ENCODE measurements around the gene SIK2.
"Not testable (repeated sequence)": the region's sequence is repeated elsewhere in the genome, so short reads cannot be mapped to it uniquely, and the experiment has no call there.

Gene SIK2

GRCh38 chr11:111658493-111658892 lies 56.2 kb downstream of the SIK2 start:
- DNase-seq (ENCODE audit: low read depth) = not testable (repeated sequence)

- no peak for DNase-seq (ENCODE audit: low read depth)
Observed at GRCh38 chr11:111659201-111660115, 57.2 kb downstream of the SIK2 start.

DNA sequence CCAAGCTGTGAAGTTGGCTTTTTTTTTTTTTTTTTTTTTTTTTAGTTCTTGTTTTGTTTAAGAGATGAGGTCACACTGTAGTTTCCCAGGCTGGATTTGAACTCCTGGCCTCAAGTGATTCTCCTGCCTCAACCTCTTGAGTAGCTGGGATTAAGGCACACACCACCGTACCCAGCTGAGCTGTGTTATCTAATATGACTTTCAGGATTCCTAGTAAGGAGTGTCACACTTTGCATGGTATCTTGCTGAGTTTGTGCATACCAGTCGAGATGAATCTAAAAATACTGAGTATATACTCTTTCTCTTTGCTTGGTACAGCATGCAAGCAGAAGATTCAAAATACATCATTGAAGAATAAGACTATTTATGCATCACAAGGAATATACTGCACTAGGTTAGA lies 58.6 kb downstream of the SIK2 start:
- DNase-seq (ENCODE audit: low read depth) = no peak

GRCh38 chr11:111663820-111664219 lies 61.6 kb downstream of the SIK2 start:
- DNase-seq (ENCODE audit: low read depth) = peak; percentile 43

DNA sequence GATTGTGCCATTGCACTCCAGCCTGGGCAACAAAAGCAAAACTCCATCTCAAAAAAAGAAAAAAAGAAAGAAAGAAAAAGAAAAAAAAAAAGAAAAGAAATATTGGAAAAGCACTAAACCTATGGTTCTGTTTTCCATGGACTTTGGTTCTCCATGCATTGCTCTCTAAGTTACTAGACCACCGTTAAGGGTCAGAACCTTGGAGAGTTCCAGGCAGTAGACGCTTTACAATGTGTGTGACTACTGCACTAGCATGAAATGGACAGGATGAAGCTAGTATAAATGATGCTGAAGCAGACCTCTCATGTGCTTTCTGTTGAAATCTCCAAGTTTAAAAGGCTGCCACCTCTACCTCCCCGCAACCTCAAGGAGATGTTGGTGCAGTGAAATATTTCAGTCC lies 63.5 kb downstream of the SIK2 start:
- DNase-seq (ENCODE audit: low read depth) = peak; percentile 73

GRCh38 chr11:111668980-111669379 lies 66.7 kb downstream of the SIK2 start:
- DNase-seq (ENCODE audit: low read depth) = no peak

GRCh38 chr11:111671383-111671782 lies 69.1 kb downstream of the SIK2 start:
- no peak for DNase-seq (ENCODE audit: low read depth)

DNA sequence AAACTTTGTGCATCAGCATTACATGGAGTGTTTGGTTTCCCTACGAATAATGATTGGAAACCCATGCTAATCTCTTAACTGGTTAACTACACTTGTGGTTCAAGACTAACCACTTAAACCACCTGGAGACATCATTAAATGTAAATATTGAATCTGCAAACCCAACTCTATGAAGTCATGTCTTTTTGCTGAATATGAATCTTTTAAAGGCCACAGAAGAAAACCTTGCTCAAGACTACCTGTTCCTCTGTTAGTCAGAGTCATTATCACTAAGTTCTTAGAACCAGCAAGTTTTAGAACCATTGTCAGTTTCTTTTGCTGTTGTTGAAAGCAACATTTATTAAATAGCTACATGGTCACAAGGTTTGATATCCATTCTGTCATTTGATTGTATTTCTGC lies 70.7 kb downstream of the SIK2 start:
- no peak for DNase-seq (ENCODE audit: low read depth)

DNA sequence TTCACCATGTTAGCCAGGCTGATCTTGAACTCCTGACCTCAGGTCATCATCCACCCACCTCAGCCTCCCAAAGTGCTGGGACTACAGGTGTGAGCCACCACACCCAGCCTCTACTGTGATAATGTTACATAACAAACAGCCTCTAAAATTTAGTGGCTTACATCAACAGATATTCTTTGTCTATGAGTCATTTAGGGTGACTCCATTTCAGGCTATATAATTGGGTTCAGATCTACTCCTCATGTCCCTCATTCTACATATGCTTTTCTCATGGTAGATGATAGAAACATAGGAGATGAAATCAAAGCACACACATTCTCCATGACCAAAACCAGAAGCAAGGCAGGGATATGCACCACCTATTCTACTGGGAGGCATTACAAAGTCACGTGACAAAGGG lies 72.7 kb downstream of the SIK2 start:
- DNase-seq (ENCODE audit: low read depth) = peak; percentile 27

GRCh38 chr11:111675891-111676290 lies 73.6 kb downstream of the SIK2 start:
- DNase-seq (ENCODE audit: low read depth) = no peak

GRCh38 chr11:111676878-111677585 lies 74.8 kb downstream of the SIK2 start:
- peak; percentile 56 for DNase-seq (ENCODE audit: low read depth)

- DNase-seq (ENCODE audit: low read depth) = no peak
Observed at GRCh38 chr11:111680486-111681175, 78.4 kb downstream of the SIK2 start.

GRCh38 chr11:111683806-111684205 lies 81.6 kb downstream of the SIK2 start:
- no peak for DNase-seq (ENCODE audit: low read depth)

DNA sequence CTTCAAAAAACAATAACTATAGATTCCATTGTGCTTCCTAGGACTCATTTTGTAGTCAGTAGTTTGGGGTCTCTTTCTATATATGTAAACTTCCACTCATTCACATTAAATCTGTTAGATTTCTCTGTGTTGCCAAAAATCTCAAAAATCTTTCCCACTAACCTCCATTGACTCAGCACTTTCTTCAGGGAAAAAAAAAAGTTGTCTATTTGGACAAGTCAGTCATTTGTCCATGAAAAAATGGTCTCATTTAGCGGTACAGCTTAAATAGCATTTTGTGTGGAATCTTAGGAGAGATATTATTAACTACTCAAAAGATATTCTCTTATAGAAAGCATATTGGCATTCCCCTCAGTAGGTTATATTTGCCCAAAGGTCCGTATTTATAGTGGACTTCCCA lies 82.0 kb downstream of the SIK2 start:
- DNase-seq (ENCODE audit: low read depth) = peak; percentile 41

- DNase-seq (ENCODE audit: low read depth) = no peak
Observed at GRCh38 chr11:111688013-111688412, 85.8 kb downstream of the SIK2 start.

GRCh38 chr11:111691176-111691575 lies 88.9 kb downstream of the SIK2 start:
- DNase-seq (ENCODE audit: low read depth) = no peak

GRCh38 chr11:111691741-111692140 lies 89.5 kb downstream of the SIK2 start:
- no peak for DNase-seq (ENCODE audit: low read depth)

DNA sequence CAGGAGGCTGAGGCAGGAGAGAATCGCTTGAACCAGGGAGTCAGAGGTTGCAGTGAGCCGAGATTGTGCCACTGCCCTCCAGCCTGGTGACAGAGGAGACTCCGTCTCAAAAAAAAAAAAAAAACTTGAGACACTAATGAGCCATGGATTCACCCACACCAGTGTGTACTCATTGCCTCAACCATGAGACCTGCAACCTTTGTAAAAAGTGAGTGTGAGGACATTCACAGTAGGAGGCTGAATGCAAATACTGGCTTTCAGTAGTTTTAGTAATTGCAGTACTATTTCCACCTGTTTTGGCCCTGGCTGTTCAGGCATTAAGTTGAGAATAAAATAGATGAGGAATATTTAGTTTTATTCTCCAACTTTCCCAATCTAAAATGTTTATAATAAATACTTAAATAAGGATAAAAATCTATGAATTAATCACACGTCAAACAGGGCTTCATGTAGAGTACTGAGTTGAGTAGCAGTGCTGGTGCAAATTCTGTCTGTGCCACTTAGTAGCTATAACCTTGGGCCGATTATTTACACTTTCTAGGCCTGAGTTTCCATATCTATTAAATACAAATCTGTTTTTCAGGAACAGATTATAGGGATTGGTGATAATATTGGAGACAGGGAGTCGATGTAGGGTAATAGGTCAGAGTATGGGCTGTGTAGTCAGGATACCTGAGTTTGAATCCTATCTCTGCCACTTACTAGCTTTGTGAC lies 91.1 kb downstream of the SIK2 start:
- DNase-seq (ENCODE audit: low read depth) = no peak

DNA sequence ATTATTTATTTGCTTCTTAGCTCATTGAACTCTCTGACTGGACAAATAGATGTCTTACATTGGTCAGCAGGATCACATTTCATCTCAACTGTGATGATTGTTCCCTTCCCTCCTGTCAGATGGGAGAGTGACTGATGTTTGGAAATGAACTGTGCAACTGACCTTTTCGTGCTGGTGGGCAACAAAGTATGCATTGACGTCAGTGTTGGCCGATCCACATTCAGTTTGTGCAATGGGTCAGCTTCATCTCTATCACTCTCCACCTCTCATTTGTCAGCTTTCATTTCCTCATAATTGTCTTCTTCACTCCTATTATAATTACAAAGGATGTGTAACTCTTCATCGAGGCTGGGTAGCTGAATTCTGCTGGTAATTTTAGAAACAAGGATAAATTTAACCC lies 92.6 kb downstream of the SIK2 start:
- DNase-seq (ENCODE audit: low read depth) = no peak

GRCh38 chr11:111696556-111696955 lies 94.3 kb downstream of the SIK2 start:
- DNase-seq (ENCODE audit: low read depth) = peak; percentile 59

DNA sequence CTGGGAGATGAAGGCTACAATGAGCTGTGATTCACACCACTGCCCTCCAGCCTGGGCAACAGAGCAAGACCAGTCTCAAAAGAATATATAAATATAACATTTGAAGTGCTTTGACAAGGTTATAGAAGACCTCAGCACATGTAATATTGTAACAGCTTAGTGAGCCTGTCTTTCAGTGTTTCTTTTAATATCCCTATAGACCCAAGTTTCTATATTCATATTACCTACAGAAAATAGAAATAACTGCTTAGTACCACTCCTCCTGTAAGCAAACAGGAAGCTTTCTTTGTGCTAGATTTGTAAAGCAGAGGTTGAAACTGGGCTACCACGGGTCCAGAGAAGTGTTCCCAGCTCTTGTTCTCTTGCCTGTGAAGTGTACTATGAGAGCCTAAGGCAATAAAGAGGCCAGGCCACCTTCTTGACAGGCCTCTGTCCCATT lies 95.7 kb downstream of the SIK2 start:
- no peak for DNase-seq (ENCODE audit: low read depth)
